Activated B cell treated with CpG ODN at 0.5 μM for 24 hours (primary cell): Measurements from ENCODE around the gene HMGN1. TPM values are rescaled to one million over a fixed set of nuclear protein-coding genes. Genes with fewer than 3 reads are reported as not detected.

Experiments
- ATAC-seq: fragments of 200-7000 bp; cut with Tn5 transposase; one replicate; pipeline ENCODE4 v1.10.0; 2021; ENCODE audit warnings: low read depth, mild to moderate bottlenecking, moderate library complexity
- CTCF ChIA-PET: fragments of 350-600 bp; sonication (Branson Sonifier 250); formaldehyde crosslinking; loops from one replicate; lab custom pipeline; 2021; ENCODE audit warnings: antibody characterized with exemption; lab: Charles Lee
- POLR2A ChIA-PET: fragments of 350-600 bp; sonication (Branson Sonifier 250); formaldehyde crosslinking; loops from one replicate; lab custom pipeline; 2021; ENCODE audit warnings: antibody characterized with exemption; lab: Charles Lee
- DNase-seq: peaks from one replicate; pipeline ENCODE4 v3.0.0; 2022
- H3K27ac Mint-ChIP-seq: one replicate; pipeline ENCODE4 v1.8.0; 2020; ENCODE audit warnings: mixed read lengths
- H3K27me3 Mint-ChIP-seq: one replicate; pipeline ENCODE4 v1.8.0; 2021; ENCODE audit warnings: mixed read lengths
- H3K36me3 Mint-ChIP-seq: one replicate; pipeline ENCODE4 v1.8.0; 2021; ENCODE audit warnings: low read depth, mixed read lengths
- H3K4me1 Mint-ChIP-seq: one replicate; pipeline ENCODE4 v1.8.0; 2021; ENCODE audit warnings: mixed read lengths
- H3K4me3 Mint-ChIP-seq: one replicate; pipeline ENCODE4 v1.8.0; 2020; ENCODE audit warnings: mild to moderate bottlenecking, mixed read lengths
- H3K9me3 Mint-ChIP-seq: one replicate; pipeline ENCODE4 v1.8.0; 2020; ENCODE audit warnings: mixed read lengths
- intact Hi-C: fragments of 100-400 bp; cut with micrococcal nuclease; formaldehyde crosslinking; loops from one replicate; pipeline ENCODE4 v1.15.1; 2024
- total RNA-seq: library from RNA; stranded (reverse); gene quantifications from 2 replicates; pipeline ENCODE4 v1.2.3, GENCODE V29; 2022
- TF ChIP-seq, protein P1 (sequence below): fragments of 200-600 bp; IDR thresholded peaks from one replicate; pipeline ENCODE4 v1.8.0; 2022; ENCODE audit warnings: antibody characterized with exemption, mild to moderate bottlenecking

Gene HMGN1
- total RNA-seq, 1 donor from 2014 or later: 344 TPM

DNA sequence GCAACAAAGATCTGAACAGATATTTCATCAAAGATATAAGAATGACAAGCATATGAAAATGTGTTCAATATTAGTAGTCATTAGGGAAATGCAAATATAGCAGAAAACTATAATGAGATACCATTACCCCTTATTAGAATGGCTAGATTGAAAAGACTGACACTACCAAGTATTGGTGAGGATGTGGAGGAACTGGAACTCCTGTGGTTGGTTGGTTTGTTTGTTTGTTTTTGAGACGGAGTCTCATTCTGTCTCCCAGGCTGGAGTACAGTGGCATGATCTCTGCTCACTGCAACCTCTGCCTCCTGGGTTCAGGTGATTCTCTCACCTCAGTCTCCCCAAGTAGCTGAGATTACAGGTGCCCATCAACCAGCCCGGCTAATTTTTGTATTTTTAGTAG, 18.9 kb upstream of the HMGN1 start:
- CTCF ChIA-PET: no interaction called here
- TF ChIP-seq, protein P1, sequence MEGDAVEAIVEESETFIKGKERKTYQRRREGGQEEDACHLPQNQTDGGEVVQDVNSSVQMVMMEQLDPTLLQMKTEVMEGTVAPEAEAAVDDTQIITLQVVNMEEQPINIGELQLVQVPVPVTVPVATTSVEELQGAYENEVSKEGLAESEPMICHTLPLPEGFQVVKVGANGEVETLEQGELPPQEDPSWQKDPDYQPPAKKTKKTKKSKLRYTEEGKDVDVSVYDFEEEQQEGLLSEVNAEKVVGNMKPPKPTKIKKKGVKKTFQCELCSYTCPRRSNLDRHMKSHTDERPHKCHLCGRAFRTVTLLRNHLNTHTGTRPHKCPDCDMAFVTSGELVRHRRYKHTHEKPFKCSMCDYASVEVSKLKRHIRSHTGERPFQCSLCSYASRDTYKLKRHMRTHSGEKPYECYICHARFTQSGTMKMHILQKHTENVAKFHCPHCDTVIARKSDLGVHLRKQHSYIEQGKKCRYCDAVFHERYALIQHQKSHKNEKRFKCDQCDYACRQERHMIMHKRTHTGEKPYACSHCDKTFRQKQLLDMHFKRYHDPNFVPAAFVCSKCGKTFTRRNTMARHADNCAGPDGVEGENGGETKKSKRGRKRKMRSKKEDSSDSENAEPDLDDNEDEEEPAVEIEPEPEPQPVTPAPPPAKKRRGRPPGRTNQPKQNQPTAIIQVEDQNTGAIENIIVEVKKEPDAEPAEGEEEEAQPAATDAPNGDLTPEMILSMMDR: no peak
- Mint-ChIP-seq H3K27ac (no peak overlapping the region), H3K36me3 (no peaks in the 10 kb centered on the region), H3K4me1 (no peaks in the 10 kb centered on the region), H3K27me3 (peaks cover 4% of the 10 kb centered on the region), H3K9me3 (no peaks in the 10 kb centered on the region), H3K4me3 (no peak overlapping the region)
- intact Hi-C loops: no loop called here
- POLR2A ChIA-PET: no interaction called here
- ATAC-seq: no peak
- no peak for DNase-seq

DNA sequence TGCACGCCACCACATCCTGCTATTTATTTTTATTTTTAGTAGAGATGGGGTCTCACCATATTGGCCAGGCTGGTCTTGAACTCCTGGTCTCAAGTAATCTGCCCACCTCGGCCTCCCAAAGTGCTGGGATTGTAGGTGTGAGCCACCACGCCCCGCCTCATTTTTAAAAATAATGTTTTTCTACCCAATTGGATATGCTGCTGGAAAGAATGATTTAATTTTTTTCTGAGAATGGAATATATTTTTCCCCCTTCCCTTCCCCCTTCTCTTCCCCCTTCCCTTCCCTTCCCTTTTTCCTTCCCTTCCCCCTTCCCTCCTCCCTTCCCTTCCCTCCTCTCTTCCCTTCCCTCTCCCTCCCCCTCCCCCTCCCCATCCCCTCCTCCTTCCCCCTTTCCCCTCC, 17.7 kb upstream of the HMGN1 start:
- CTCF ChIA-PET: no interaction called here
- no peaks in the 10 kb centered on the region for H3K4me1 Mint-ChIP-seq
- POLR2A ChIA-PET: no interaction called here
- no peak for DNase-seq
- no peak overlapping the region for H3K27ac Mint-ChIP-seq
- TF ChIP-seq, protein P1: no peak
- peaks cover 14% of the 10 kb centered on the region for H3K27me3 Mint-ChIP-seq
- intact Hi-C loops: no loop called here
- no peaks in the 10 kb centered on the region for H3K9me3 Mint-ChIP-seq
- no peak overlapping the region for H3K4me3 Mint-ChIP-seq
- ATAC-seq: no peak
- H3K36me3 Mint-ChIP-seq: no peaks in the 10 kb centered on the region

DNA sequence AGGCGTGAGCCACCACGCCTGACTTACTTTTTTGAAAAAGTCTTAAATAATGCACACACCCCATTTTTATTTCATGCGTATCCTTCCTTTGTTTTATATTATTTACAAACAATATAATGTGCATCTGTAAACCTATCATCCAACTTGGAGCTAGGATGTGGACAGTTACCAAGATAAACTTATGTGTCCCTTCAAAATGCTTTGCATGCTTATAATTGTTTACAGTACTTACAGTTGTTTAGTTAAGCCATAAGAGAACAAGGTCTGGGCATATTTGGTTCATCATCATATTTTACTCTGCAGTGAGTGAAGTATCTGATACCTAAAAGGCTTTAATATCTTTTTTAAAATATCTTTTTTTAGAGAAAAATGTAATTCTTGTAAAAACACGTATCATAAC, 16.1 kb upstream of the HMGN1 start:
- no peak for ATAC-seq
- POLR2A ChIA-PET: no interaction called here
- Mint-ChIP-seq H3K4me1 (no peaks in the 10 kb centered on the region), H3K27me3 (peaks cover 18% of the 10 kb centered on the region), H3K4me3 (no peak overlapping the region), H3K9me3 (no peaks in the 10 kb centered on the region), H3K27ac (no peak overlapping the region), H3K36me3 (no peaks in the 10 kb centered on the region)
- DNase-seq: no peak
- CTCF ChIA-PET: no interaction called here
- TF ChIP-seq, protein P1: no peak
- intact Hi-C loops: no loop called here

DNA sequence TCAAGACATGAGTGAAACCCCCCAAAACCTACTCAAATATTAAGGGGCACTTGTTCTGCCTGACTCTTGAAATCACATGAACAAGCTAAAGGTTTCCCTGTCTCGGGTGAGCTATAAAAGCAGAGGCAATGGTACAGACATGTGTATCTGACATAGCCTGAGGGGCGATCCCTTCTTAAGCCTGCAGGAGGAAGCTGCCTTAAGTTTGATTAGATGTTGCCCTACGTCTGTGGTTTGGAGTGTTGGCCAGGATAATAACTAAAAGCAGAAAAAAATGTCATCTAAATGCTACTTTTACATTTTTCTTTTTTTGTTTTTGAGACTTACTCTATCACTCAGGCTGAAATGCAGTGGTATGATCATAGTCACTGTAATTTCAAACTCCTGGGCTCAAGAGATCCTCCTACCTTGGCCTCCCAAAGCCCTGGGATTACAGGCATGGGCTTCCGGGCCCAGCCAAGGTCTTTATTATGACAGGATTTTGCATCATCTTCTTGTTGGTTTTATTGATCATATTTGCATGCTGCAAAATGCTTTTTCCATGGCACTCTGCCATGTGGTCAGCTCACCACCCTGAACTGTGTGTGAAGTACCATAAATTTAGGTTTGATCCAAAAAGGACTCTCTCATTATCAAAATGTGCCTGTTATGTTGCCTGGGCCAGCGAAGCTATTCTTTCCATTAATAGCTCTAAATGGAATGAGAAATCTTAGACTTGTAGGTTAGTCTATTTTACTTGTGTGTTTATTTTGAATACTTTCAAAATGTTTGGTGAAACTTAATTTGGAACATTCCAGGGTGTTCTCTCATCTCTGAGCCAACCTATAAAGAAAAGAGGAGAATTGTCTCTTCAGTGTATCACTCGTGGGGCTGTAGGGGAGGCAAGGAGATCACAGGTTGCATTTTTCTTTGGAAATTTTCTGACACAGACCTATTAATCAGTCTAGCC, 15.0 kb upstream of the HMGN1 start:
- Mint-ChIP-seq H3K27me3 (peaks cover 19% of the 10 kb centered on the region), H3K36me3 (no peaks in the 10 kb centered on the region), H3K4me1 (no peaks in the 10 kb centered on the region), H3K27ac (no peak overlapping the region), H3K9me3 (no peaks in the 10 kb centered on the region), H3K4me3 (no peak overlapping the region)
- ATAC-seq: no peak
- ChIA-PET POLR2A (no interaction called here), CTCF (no interaction called here)
- no peak for DNase-seq
- intact Hi-C loops: no loop called here
- TF ChIP-seq, protein P1: no peak

DNA sequence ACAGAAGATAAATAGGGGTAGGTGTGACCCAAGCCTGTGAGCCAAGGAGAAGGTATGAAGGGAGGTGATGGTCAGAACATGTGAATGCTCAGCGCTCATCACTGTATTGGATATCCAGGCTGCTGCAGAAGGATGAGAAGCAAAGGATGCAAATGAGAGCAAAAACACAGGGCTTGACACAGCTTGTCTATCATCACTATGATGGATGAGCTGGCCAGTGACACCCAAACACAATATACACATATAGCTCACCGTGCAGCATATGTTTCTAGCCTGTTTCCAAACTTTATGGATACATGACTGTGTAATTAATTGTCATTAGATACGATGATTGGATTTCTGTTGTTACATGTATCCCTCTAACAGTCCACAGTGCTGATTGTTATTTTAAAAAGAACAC, 13.8 kb upstream of the HMGN1 start:
- CTCF ChIA-PET: no interaction called here
- POLR2A ChIA-PET: no interaction called here

More for the DNA sequence above, 13.8 kb upstream of the HMGN1 start:
- no peak for ATAC-seq
- Mint-ChIP-seq H3K4me1 (no peaks in the 10 kb centered on the region), H3K36me3 (no peaks in the 10 kb centered on the region), H3K4me3 (no peak overlapping the region), H3K9me3 (no peaks in the 10 kb centered on the region), H3K27ac (no peak overlapping the region), H3K27me3 (peaks cover 19% of the 10 kb centered on the region)
- intact Hi-C loops: no loop called here
- no peak for DNase-seq
- TF ChIP-seq, protein P1: no peak
